HCT116 (cell line): Measurements from ENCODE around the gene ACAT2.

ENCODE experiments used
- CTCF ChIP-seq, 3 experiments: fragments of 200-600 bp in 1 of 3; sonication (generic) in 1 of 3; IDR thresholded peaks in 2 of 3; conservative IDR thresholded peaks in 1 of 3; 2 replicates each; pipeline ENCODE4 v1.5.1; 2012 to 2017; ENCODE audit warnings: low read depth in 2 of 3, low read length in 2 of 3, antibody characterized with exemption in 1 of 3, borderline replicate concordance in 1 of 3, control low read depth in 1 of 3, mild to moderate bottlenecking in 1 of 3, mixed read lengths in 1 of 3, mixed run types in 1 of 3, moderate library complexity in 1 of 3; ENCODE audit not compliant: insufficient read depth in 1 of 3
- POLR2AphosphoS5 ChIP-seq: IDR thresholded peaks from 2 replicates; pipeline ENCODE4 v1.6.1; 2011; ENCODE audit warnings: mild to moderate bottlenecking, low read depth, low read length, moderate library complexity
- SIN3A ChIP-seq: IDR thresholded peaks from 2 replicates; pipeline ENCODE4 v1.6.1; 2012; ENCODE audit warnings: low read depth
- TF ChIP-seq, protein P1 (sequence below): IDR thresholded peaks from 2 replicates; pipeline ENCODE4 v1.6.1; 2012; ENCODE audit warnings: low read depth

DNA sequence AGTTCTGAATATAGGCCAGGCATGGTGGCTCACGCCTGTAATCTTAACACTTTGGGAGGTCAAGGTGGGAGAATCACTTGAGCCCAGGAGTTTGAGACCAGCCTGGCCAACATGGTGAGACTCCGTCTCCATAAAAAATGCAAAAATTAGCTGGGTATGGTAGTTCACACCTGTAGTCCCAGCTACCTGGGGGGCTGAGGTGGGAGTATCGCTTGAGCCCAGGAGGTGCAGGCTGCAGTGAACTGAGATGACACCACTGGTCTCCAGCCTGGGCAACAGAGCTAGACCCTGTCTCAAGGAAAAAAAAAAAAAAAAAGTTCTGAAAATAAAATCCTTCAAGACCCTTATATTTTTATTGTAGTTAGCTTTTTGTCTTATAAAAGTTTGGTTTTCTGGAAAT is 46.2 kb upstream of the ACAT2 start:
- TF ChIP-seq CTCF (IDR thresholded peaks at IDR 0.05 in 2 of 3, conservative IDR thresholded peaks at IDR 0.05 in 1 of 3; ENCODE audit: borderline replicate concordance in 1 of 3, insufficient read depth in 1 of 3, low read depth in 2 of 3, low read length in 2 of 3) (no peak), POLR2AphosphoS5 (no peak), SIN3A (no peak)
- TF ChIP-seq, protein P1, sequence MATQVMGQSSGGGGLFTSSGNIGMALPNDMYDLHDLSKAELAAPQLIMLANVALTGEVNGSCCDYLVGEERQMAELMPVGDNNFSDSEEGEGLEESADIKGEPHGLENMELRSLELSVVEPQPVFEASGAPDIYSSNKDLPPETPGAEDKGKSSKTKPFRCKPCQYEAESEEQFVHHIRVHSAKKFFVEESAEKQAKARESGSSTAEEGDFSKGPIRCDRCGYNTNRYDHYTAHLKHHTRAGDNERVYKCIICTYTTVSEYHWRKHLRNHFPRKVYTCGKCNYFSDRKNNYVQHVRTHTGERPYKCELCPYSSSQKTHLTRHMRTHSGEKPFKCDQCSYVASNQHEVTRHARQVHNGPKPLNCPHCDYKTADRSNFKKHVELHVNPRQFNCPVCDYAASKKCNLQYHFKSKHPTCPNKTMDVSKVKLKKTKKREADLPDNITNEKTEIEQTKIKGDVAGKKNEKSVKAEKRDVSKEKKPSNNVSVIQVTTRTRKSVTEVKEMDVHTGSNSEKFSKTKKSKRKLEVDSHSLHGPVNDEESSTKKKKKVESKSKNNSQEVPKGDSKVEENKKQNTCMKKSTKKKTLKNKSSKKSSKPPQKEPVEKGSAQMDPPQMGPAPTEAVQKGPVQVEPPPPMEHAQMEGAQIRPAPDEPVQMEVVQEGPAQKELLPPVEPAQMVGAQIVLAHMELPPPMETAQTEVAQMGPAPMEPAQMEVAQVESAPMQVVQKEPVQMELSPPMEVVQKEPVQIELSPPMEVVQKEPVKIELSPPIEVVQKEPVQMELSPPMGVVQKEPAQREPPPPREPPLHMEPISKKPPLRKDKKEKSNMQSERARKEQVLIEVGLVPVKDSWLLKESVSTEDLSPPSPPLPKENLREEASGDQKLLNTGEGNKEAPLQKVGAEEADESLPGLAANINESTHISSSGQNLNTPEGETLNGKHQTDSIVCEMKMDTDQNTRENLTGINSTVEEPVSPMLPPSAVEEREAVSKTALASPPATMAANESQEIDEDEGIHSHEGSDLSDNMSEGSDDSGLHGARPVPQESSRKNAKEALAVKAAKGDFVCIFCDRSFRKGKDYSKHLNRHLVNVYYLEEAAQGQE = no peak
